H1 (cell line): ENCODE data around the gene ACSL6.

Source experiments
- ATF2 ChIP-seq: IDR thresholded peaks from 2 replicates; pipeline ENCODE4 v1.6.1; 2012; ENCODE audit warnings: low read length, inconsistent platforms
- CREB1 ChIP-seq: IDR thresholded peaks from 2 replicates; pipeline ENCODE4 v1.6.1; 2012; ENCODE audit warnings: inconsistent platforms
- CTCF ChIP-seq, 3 experiments: IDR thresholded peaks; 1 replicate in 2 of 3; 2 replicates in 1 of 3; pipeline versions ENCODE4 v1.5.1 to v1.6.1; 2011; ENCODE audit warnings: low read length in 3 of 3, mild to moderate bottlenecking in 3 of 3, inconsistent platforms in 2 of 3, low read depth in 1 of 3, moderate library complexity in 1 of 3; ENCODE audit not compliant: insufficient read depth in 1 of 3; ENCODE audit errors: control extremely low read depth in 1 of 3
- E2F6 ChIP-seq: IDR thresholded peaks from 2 replicates; pipeline ENCODE4 v1.6.1; 2012; ENCODE audit warnings: inconsistent platforms
- EGR1 ChIP-seq: IDR thresholded peaks from 2 replicates; pipeline ENCODE4 v1.6.1; 2011; ENCODE audit warnings: low read depth, low read length, borderline replicate concordance
- EZH2 ChIP-seq: fragments of 200-600 bp; sonication (generic); IDR thresholded peaks from 2 replicates; pipeline ENCODE4 v1.7.1; 2012; ENCODE audit warnings: low read depth, mild to moderate bottlenecking, moderate library complexity, low read length, inconsistent platforms; ENCODE audit not compliant: severe bottlenecking
- HDAC2 ChIP-seq, 2 experiments: fragments of 300-600 bp in 1 of 2; sonication (generic) in 1 of 2; IDR thresholded peaks; 2 replicates each; pipeline ENCODE4 v1.6.1; 2011 to 2012; ENCODE audit warnings: low read depth in 2 of 2, low read length in 2 of 2, mild to moderate bottlenecking in 2 of 2, moderate library complexity in 2 of 2, borderline replicate concordance in 1 of 2, inconsistent platforms in 1 of 2
- KDM1A ChIP-seq: fragments of 200-600, 300-600 bp; sonication (generic); IDR thresholded peaks from 2 replicates; pipeline ENCODE4 v1.7.1; 2016; ENCODE audit warnings: mild to moderate bottlenecking, low read length, borderline replicate concordance
- MAX ChIP-seq: IDR thresholded peaks from 2 replicates; pipeline ENCODE4 v1.6.1; 2012; ENCODE audit warnings: inconsistent platforms
- POLR2A ChIP-seq, 2 experiments: IDR thresholded peaks; 1 replicate in 1 of 2; 2 replicates in 1 of 2; pipeline ENCODE4 v1.6.1; 2011; ENCODE audit warnings: low read depth in 2 of 2, low read length in 2 of 2, mild to moderate bottlenecking in 2 of 2; ENCODE audit errors: control extremely low read depth in 1 of 2
- POLR2AphosphoS5 ChIP-seq: IDR thresholded peaks from 2 replicates; pipeline ENCODE4 v1.6.1; 2011; ENCODE audit warnings: low read depth, low read length
- USF2 ChIP-seq: IDR thresholded peaks from 2 replicates; pipeline ENCODE4 v1.6.1; 2011; ENCODE audit warnings: low read length, improper control_type of control experiment

- no peak for TF ChIP-seq POLR2AphosphoS5
- TF ChIP-seq E2F6, result no peak
- TF ChIP-seq POLR2A (IDR thresholded peaks at IDR 0.05; ENCODE audit: control extremely low read depth in 1 of 2, low read depth in 2 of 2, low read length in 2 of 2), result no peak
- no peak for TF ChIP-seq EZH2
- no peak for TF ChIP-seq CTCF (IDR thresholded peaks at IDR 0.05; ENCODE audit: control extremely low read depth in 1 of 3, insufficient read depth in 1 of 3, low read depth in 1 of 3, low read length in 3 of 3)
- no peak for TF ChIP-seq KDM1A
- TF ChIP-seq EGR1, result no peak
- TF ChIP-seq MAX, result no peak
- TF ChIP-seq CREB1, result no peak
- no peak for TF ChIP-seq USF2
- no peak for TF ChIP-seq ATF2
- no peak for TF ChIP-seq HDAC2 (IDR thresholded peaks at IDR 0.05; ENCODE audit: borderline replicate concordance in 1 of 2, low read depth in 2 of 2, low read length in 2 of 2)
These were observed 42.7 kb upstream of the ACSL6 start for GRCh38 chr5:132054031-132054696.
